ENCODE data around the gene AK8. TPM values are rescaled to one million over a fixed set of nuclear protein-coding genes. Genes with fewer than 3 reads are reported as not detected.
A peak's percentile ranks its signal among the peaks of the same experiment; 100 is the strongest.

Gene AK8
- total RNA-seq, 3 donors from 2014 or later (not counting 1 experiment from before 2014, with no cell fraction given) = 0.14 to 0.21 (median 0.18) TPM

GRCh38 chr9:132806723-132807421 lies 71.2 kb downstream of the AK8 start:
- no peak for TF ChIP-seq CTCF (IDR thresholded peaks at IDR 0.05)
- H3K4me1 ChIP-seq (ENCODE audit: control insufficient read depth, insufficient read depth, low read length) = peaks cover 32% of the 10 kb centered on the region
- Mint-ChIP-seq H3K4me1 (peaks cover 34 to 51% of the 10 kb centered on the region in 2 donors), H3K4me3 (peak overlapping the region; percentile 42), H3K27ac (no peak overlapping the region), H3K27me3 (ENCODE audit: low read depth in 2 of 2) (peaks cover 9% of the 10 kb centered on the region in 2 donors), H3K9me3 (no peaks in the 10 kb centered on the region), H3K36me3 (no peaks in the 10 kb centered on the region)
- DNase-seq (no peak), ATAC-seq (no peak)
- H3K9me3 ChIP-seq (ENCODE audit: control insufficient read depth, insufficient read depth, low read length) = no peaks in the 10 kb centered on the region
- WGBS (ENCODE audit: insufficient coverage) = 87% methylated on average over 11 of the region's 13 CpGs
- no peaks in the 10 kb centered on the region for H3K27me3 ChIP-seq (ENCODE audit: control insufficient read depth, insufficient read depth, low read length)
- H3K4me3 ChIP-seq (ENCODE audit: low read length) = no peak overlapping the region
- H3K27ac ChIP-seq (ENCODE audit: low read length) = no peak overlapping the region
- no peaks in the 10 kb centered on the region for H3K36me3 ChIP-seq (ENCODE audit: control insufficient read depth, insufficient read depth, low read length)
- intact Hi-C loops (cut with micrococcal nuclease) = no loop called here

GRCh38 chr9:132806306-132806705 lies 71.8 kb downstream of the AK8 start:
- H3K4me1 Mint-ChIP-seq = peaks cover 34 to 51% of the 10 kb centered on the region in 2 donors

GRCh38 chr9:132804576-132805295 lies 73.3 kb downstream of the AK8 start:
- H3K4me3 ChIP-seq (ENCODE audit: low read length) = no peak overlapping the region
- Mint-ChIP-seq H3K27ac (peak overlapping the region; percentile 62 to 92), H3K27me3 (ENCODE audit: low read depth in 2 of 2) (peaks cover 6% of the 10 kb centered on the region in 2 donors), H3K4me1 (peaks cover 34 to 52% of the 10 kb centered on the region in 2 donors), H3K4me3 (peak overlapping the region; percentile 76), H3K9me3 (no peaks in the 10 kb centered on the region), H3K36me3 (no peaks in the 10 kb centered on the region)
- H3K27me3 ChIP-seq (ENCODE audit: control insufficient read depth, insufficient read depth, low read length) = no peaks in the 10 kb centered on the region
- H3K36me3 ChIP-seq (ENCODE audit: control insufficient read depth, insufficient read depth, low read length) = no peaks in the 10 kb centered on the region
- no peak for TF ChIP-seq CTCF (IDR thresholded peaks at IDR 0.05)
- H3K9me3 ChIP-seq (ENCODE audit: control insufficient read depth, insufficient read depth, low read length) = no peaks in the 10 kb centered on the region
- H3K4me1 ChIP-seq (ENCODE audit: control insufficient read depth, insufficient read depth, low read length) = peaks cover 36% of the 10 kb centered on the region
- intact Hi-C loops (cut with micrococcal nuclease) = loop anchor here (5.0 kb wide), 1 partner anchor 132 kb away; the partner anchor contains the start of gene GTF3C4
- DNase-seq = peak in 1 of 2 donors; percentile 52
- WGBS (ENCODE audit: insufficient coverage) = 18% methylated on average over 20 of the region's 20 CpGs
- H3K27ac ChIP-seq (ENCODE audit: low read length) = peak overlapping the region; percentile 44
- peak; percentile 40 to 60 (median 53) for ATAC-seq

More at GRCh38 chr9:132806306-132806705, 71.8 kb downstream of the AK8 start:
- Histone ChIP-seq H3K4me1 (ENCODE audit: control insufficient read depth, insufficient read depth, low read length) (peaks cover 32% of the 10 kb centered on the region), H3K4me3 (ENCODE audit: low read length) (no peak overlapping the region), H3K27ac (ENCODE audit: low read length) (no peak overlapping the region), H3K9me3 (ENCODE audit: control insufficient read depth, insufficient read depth, low read length) (no peaks in the 10 kb centered on the region), H3K36me3 (ENCODE audit: control insufficient read depth, insufficient read depth, low read length) (no peaks in the 10 kb centered on the region), H3K27me3 (ENCODE audit: control insufficient read depth, insufficient read depth, low read length) (no peaks in the 10 kb centered on the region)
- no peak for DNase-seq
- Mint-ChIP-seq H3K27ac (no peak overlapping the region), H3K27me3 (ENCODE audit: low read depth in 2 of 2) (peaks cover 9% of the 10 kb centered on the region in 2 donors), H3K4me3 (peak overlapping the region; percentile 42), H3K9me3 (no peaks in the 10 kb centered on the region), H3K36me3 (no peaks in the 10 kb centered on the region)
- intact Hi-C loops (cut with micrococcal nuclease) = no loop called here
- WGBS (ENCODE audit: insufficient coverage) = 89% methylated on average over 9 of the region's 9 CpGs
- ATAC-seq = no peak
- no peak for TF ChIP-seq CTCF (IDR thresholded peaks at IDR 0.05)

Data from natural killer cell (primary cell).